Suppressor macrophage treated with lipopolysaccharide for 4 hours (primary cell): ENCODE results near the gene EXOC3.
"Not testable (repeated sequence)": the region's sequence is repeated elsewhere in the genome, so short reads cannot be mapped to it uniquely, and the experiment has no call there.

Source experiments
- DNase-seq: peaks from one replicate; pipeline ENCODE4 v3.0.0-alpha.2; 2020

Gene EXOC3

GRCh38 chr5:442335-443238 is at the start of gene EXOC3:
Gene EXOC3 (plus strand): TSS chr5:443176. CDS start chr5:446206, 3,030 bp downstream.
- DNase-seq = peak; percentile 86

GRCh38 chr5:393846-394275 is 49.1 kb upstream of the EXOC3 start:
- no peak for DNase-seq

GRCh38 chr5:394671-395155 is 48.3 kb upstream of the EXOC3 start:
- no peak for DNase-seq

GRCh38 chr5:395156-395920 is 47.6 kb upstream of the EXOC3 start:
- peak; percentile 39 for DNase-seq

GRCh38 chr5:395921-396530 is 47.0 kb upstream of the EXOC3 start:
- DNase-seq = no peak

GRCh38 chr5:396531-396961 is 46.4 kb upstream of the EXOC3 start:
- DNase-seq = no peak

GRCh38 chr5:398141-398474 is 44.9 kb upstream of the EXOC3 start:
- DNase-seq = not testable (repeated sequence)

GRCh38 chr5:398475-399295 is 44.3 kb upstream of the EXOC3 start:
- no peak for DNase-seq

GRCh38 chr5:399296-400281 is 43.4 kb upstream of the EXOC3 start:
- peak; percentile 92 for DNase-seq

GRCh38 chr5:400282-401145 is 42.5 kb upstream of the EXOC3 start:
- DNase-seq = peak; percentile 22

- no peak for DNase-seq
Measured at GRCh38 chr5:401146-402034, 41.6 kb upstream of the EXOC3 start.

- not testable (repeated sequence) for DNase-seq
Measured at GRCh38 chr5:402219-402614, 40.8 kb upstream of the EXOC3 start.

- DNase-seq = peak; percentile 85
Measured at GRCh38 chr5:402615-403359, 40.2 kb upstream of the EXOC3 start.

- DNase-seq = no peak
Measured at GRCh38 chr5:403995-404394, 39.0 kb upstream of the EXOC3 start.

GRCh38 chr5:404666-405241 is 38.2 kb upstream of the EXOC3 start:
- no peak for DNase-seq

GRCh38 chr5:405421-405820 is 37.6 kb upstream of the EXOC3 start:
- DNase-seq = no peak

- DNase-seq = no peak
Measured at GRCh38 chr5:406041-406440, 36.9 kb upstream of the EXOC3 start.

GRCh38 chr5:407051-407450 is 35.9 kb upstream of the EXOC3 start:
- DNase-seq = no peak
